ENCODE measurements around the gene SMARCE1. TPM values are rescaled to one million over a fixed set of nuclear protein-coding genes. Genes with fewer than 3 reads are reported as not detected.

The SMARCE1 gene
- total RNA-seq, 1 donor from 2014 or later: 195 TPM

DNA sequence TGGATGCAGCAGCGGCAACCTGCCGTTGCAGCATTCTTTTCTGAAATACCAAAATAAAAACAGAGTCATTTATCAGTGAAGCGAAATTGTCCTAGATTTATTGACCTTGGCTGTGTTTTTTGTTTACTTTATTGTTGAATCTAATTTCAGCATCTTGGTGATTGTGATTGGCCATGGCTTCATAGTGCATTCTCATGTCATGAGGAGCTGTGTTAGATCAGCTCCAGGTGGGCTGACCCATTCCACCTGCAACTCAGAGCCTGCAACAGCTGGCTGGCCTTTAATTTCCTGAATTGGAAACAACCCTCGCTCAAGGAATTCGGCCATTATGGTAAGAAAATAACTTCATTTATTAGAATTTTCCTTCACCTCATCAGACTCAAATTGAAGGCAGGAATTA lies 39.5 kb upstream of the SMARCE1 start:
- Mint-ChIP-seq H3K9me3 (ENCODE audit: low read depth) (no peaks in the 10 kb centered on the region), H3K4me1 (ENCODE audit: low read depth) (no peaks in the 10 kb centered on the region), H3K27ac (no peak overlapping the region), H3K4me3 (ENCODE audit: low read depth) (no peak overlapping the region), H3K36me3 (ENCODE audit: insufficient read depth) (no peaks in the 10 kb centered on the region), H3K27me3 (no peaks in the 10 kb centered on the region)
- DNase-seq (ENCODE audit: low spot score, unreplicated experiment): no peak
- TF ChIP-seq, protein P1, sequence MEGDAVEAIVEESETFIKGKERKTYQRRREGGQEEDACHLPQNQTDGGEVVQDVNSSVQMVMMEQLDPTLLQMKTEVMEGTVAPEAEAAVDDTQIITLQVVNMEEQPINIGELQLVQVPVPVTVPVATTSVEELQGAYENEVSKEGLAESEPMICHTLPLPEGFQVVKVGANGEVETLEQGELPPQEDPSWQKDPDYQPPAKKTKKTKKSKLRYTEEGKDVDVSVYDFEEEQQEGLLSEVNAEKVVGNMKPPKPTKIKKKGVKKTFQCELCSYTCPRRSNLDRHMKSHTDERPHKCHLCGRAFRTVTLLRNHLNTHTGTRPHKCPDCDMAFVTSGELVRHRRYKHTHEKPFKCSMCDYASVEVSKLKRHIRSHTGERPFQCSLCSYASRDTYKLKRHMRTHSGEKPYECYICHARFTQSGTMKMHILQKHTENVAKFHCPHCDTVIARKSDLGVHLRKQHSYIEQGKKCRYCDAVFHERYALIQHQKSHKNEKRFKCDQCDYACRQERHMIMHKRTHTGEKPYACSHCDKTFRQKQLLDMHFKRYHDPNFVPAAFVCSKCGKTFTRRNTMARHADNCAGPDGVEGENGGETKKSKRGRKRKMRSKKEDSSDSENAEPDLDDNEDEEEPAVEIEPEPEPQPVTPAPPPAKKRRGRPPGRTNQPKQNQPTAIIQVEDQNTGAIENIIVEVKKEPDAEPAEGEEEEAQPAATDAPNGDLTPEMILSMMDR (IDR thresholded peaks at IDR 0.05; ENCODE audit: unreplicated experiment): no peak

DNA sequence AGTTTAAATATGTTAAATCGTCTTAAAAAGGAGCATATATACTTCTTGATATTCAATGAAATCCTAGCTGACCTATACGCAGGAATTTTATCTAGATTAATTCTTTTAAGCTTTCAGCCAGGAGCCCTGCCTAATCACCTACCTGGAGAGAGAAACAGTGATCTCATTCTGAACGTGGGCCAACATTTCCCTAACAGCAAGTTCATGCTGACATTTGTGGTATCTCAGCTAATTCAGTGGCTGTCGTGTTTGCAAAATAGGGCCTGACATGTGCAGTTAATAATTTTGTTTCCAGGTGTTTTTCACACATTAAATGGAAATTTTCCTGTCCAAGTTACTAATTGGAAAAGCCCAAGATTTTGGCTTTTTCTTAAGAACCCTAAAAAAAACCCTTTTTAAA lies 38.6 kb upstream of the SMARCE1 start:
- no peak for DNase-seq (ENCODE audit: low spot score, unreplicated experiment)
- TF ChIP-seq, protein P1 (IDR thresholded peaks at IDR 0.05; ENCODE audit: unreplicated experiment): no peak
- Mint-ChIP-seq H3K27me3 (no peaks in the 10 kb centered on the region), H3K9me3 (ENCODE audit: low read depth) (no peaks in the 10 kb centered on the region), H3K4me1 (ENCODE audit: low read depth) (peaks cover 8% of the 10 kb centered on the region), H3K36me3 (ENCODE audit: insufficient read depth) (no peaks in the 10 kb centered on the region), H3K4me3 (ENCODE audit: low read depth) (no peak overlapping the region), H3K27ac (no peak overlapping the region)

DNA sequence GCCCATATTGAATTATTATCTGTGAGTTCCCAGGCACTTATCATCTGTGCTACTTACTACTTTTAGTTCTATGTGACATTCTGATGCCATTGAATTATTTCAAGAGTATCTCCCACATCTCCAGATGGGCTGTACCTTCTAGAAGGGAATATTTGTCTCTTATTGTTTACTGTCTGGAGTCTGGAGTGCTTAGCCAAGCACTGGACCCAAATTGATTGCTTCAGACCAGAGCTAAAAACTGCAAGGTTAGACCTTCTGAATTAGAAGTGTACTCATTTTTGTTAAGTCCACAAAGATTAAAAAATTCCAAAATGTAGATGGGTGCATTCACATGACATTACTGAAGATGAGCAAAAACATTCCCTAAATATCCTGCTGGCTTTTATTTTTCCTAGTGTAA lies 33.4 kb upstream of the SMARCE1 start:
- H3K4me3 Mint-ChIP-seq (ENCODE audit: low read depth): no peak overlapping the region
- H3K4me1 Mint-ChIP-seq (ENCODE audit: low read depth): peaks cover 11% of the 10 kb centered on the region
- no peak for DNase-seq (ENCODE audit: low spot score, unreplicated experiment)
- TF ChIP-seq, protein P1 (IDR thresholded peaks at IDR 0.05; ENCODE audit: unreplicated experiment): no peak
- H3K27me3 Mint-ChIP-seq: peaks cover 3% of the 10 kb centered on the region
- no peaks in the 10 kb centered on the region for H3K36me3 Mint-ChIP-seq (ENCODE audit: insufficient read depth)
- H3K27ac Mint-ChIP-seq: no peak overlapping the region
- H3K9me3 Mint-ChIP-seq (ENCODE audit: low read depth): no peaks in the 10 kb centered on the region

DNA sequence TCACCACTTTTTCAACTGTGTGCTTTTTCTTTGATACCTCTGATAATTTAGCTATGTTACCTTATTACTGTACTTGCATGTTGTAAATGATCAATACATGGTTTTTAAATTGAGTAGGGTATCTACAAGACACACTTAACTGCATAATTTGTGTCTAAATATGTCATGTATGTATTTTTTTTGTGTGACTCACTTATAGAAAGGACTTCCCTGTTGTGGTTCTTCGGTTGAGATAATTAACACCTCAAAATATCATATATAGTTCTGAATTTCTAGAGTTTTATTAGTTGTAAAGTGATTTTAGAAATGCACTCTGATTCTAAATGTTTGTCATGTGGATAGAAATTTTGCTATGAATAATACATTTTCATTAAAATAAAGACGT lies 31.9 kb upstream of the SMARCE1 start:
- no peak overlapping the region for H3K27ac Mint-ChIP-seq
- H3K27me3 Mint-ChIP-seq: peaks cover 5% of the 10 kb centered on the region
- peaks cover 11% of the 10 kb centered on the region for H3K4me1 Mint-ChIP-seq (ENCODE audit: low read depth)

DNA sequence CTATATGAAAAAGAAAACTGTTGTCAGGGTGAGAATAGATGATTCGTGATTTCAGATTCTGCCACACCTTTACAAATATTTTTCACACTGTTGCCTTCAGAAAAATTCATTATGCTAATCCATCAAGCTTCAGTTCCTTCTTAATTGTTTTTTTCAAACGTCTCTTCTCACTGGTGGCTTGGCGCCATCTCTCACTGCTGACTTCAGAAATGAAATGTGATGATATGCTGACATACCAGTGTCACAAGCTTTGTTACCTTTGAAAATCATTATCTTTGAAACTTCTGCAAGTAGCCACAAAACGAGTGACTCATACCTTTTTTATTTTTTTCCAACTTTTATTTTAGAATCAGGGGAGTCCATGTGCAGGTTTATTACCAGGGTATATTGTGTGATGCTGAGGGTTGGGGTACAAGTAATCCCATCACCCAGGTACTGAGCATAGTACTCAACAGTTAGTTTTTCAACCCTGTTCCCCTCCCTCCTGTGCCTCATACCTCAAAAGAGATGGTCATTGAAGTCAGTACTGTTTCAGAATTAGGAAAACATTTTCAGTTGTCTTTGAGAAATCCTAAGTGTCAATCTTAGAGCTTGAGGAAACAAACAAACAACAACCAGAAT lies 31.4 kb upstream of the SMARCE1 start:
- no peak for DNase-seq (ENCODE audit: low spot score, unreplicated experiment)
- H3K4me3 Mint-ChIP-seq (ENCODE audit: low read depth): no peak overlapping the region
- H3K27ac Mint-ChIP-seq: no peak overlapping the region
- TF ChIP-seq, protein P1 (IDR thresholded peaks at IDR 0.05; ENCODE audit: unreplicated experiment): no peak
- H3K36me3 Mint-ChIP-seq (ENCODE audit: insufficient read depth): no peaks in the 10 kb centered on the region
- peaks cover 11% of the 10 kb centered on the region for H3K4me1 Mint-ChIP-seq (ENCODE audit: low read depth)
- H3K27me3 Mint-ChIP-seq: peaks cover 9% of the 10 kb centered on the region
- no peaks in the 10 kb centered on the region for H3K9me3 Mint-ChIP-seq (ENCODE audit: low read depth)

More for the DNA sequence above, 31.9 kb upstream of the SMARCE1 start:
- TF ChIP-seq, protein P1 (IDR thresholded peaks at IDR 0.05; ENCODE audit: unreplicated experiment): no peak
- Mint-ChIP-seq H3K36me3 (ENCODE audit: insufficient read depth) (no peaks in the 10 kb centered on the region), H3K9me3 (ENCODE audit: low read depth) (no peaks in the 10 kb centered on the region), H3K4me3 (ENCODE audit: low read depth) (no peak overlapping the region)
- no peak for DNase-seq (ENCODE audit: low spot score, unreplicated experiment)
